SIG-M5 (cell line): ENCODE data around the gene ADPRS.
A peak's percentile ranks its signal among the peaks of the same experiment; 100 is the strongest.

ENCODE experiments used
- DNase-seq: peaks from one replicate; lab custom pipeline; 2025; lab: John Stamatoyannopoulos, UW

ADPRS gene

GRCh38 chr1:36108314-36108713, 19.6 kb downstream of the ADPRS start:
- no peak for DNase-seq

- no peak for DNase-seq
Observed at GRCh38 chr1:36109041-36109679, 20.5 kb downstream of the ADPRS start.

GRCh38 chr1:36111151-36111550, 22.5 kb downstream of the ADPRS start:
- no peak for DNase-seq

GRCh38 chr1:36112823-36113222, 24.1 kb downstream of the ADPRS start:
- DNase-seq, result no peak

DNA sequence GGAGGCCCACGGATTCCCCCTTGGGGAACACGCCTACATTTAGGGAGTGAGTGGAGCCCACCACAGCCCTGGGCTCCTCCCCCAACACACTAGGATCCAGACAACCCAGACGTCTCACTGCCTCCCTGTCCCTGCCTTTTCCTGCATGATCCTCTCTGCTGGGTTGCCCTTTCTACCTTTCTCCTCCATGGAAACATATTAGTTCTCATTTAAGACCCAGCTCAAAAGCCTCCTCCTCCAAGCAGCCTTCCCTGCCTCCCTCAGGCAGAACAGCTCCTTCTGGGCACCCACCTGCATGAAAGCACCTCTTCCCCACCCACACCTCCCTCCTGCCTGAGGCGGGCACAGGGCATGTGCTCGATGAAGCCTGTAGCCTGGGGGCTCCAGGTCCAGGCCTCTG, 25.7 kb downstream of the ADPRS start:
- no peak for DNase-seq

DNA sequence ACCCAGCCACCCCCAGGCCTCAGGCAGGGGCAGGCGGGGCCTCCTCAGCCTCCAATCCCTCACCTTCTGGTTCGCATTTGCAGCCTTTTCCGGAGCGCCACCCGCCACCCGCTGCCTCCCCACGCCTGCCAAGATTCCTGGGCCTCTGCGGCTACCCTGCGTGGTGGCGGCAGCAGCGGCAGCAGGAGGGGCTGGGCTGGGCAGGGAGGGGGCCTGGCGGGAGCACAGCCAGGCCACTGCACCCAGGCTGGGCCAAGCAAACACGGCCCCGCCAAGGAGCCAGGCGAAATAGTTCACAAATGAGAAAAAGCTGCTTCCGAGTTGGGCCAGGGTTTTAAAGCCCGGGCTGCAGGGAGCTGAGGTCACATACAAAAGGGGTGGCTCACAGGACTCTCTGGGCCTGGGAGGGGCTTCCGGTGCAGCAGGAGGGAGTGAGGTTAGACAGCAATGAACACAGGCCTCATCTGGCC, 26.5 kb downstream of the ADPRS start:
- no peak for DNase-seq

GRCh38 chr1:36115931-36116330, 27.2 kb downstream of the ADPRS start:
- DNase-seq, result no peak

DNA sequence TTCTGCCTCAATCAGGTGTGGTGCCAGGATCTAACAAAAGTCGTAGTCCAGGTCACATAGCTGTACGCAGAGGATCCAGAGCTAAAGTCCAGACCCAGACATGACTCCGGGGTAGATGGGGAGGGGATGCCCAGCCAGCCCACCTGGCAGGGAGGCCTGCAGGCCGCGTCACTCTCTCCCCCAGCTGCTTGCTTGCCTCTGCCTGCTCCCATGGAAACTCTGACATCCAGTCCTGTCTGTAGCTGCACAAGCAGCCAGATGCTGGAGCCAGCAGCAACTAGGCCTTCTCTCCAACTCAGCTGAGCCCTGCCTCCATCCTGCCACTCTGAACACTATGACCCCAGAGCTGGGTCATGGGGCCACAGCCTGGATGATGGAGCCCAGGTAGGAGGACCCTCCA, 28.2 kb downstream of the ADPRS start:
- DNase-seq, result no peak

GRCh38 chr1:36118447-36119204, 29.9 kb downstream of the ADPRS start:
- no peak for DNase-seq

DNA sequence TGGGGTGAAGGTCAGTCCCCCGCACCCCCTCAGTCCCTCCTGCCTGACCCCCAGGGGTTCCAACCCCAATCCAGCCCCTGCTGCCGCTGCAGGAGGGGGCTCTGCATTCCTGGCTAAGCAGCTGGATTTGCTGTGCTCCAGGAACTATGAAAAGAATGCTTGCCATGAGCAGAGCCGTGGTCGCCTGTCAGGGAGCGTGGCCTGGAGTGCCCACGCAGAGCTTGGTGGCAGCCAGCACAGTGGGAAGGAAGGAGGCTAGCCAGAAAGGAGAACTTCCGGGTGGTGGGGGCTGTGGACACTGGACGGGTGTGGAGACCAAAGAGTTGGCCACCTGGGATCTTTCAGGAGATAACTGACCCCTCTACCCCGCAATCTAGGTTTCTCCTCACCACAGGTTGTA, 30.8 kb downstream of the ADPRS start:
- no peak for DNase-seq

GRCh38 chr1:36122062-36123030, 33.7 kb downstream of the ADPRS start:
- no peak for DNase-seq

GRCh38 chr1:36123356-36123755, 34.7 kb downstream of the ADPRS start:
- DNase-seq, result peak; percentile 33

- DNase-seq, result no peak
Observed at GRCh38 chr1:36124404-36125128, 35.9 kb downstream of the ADPRS start.

DNA sequence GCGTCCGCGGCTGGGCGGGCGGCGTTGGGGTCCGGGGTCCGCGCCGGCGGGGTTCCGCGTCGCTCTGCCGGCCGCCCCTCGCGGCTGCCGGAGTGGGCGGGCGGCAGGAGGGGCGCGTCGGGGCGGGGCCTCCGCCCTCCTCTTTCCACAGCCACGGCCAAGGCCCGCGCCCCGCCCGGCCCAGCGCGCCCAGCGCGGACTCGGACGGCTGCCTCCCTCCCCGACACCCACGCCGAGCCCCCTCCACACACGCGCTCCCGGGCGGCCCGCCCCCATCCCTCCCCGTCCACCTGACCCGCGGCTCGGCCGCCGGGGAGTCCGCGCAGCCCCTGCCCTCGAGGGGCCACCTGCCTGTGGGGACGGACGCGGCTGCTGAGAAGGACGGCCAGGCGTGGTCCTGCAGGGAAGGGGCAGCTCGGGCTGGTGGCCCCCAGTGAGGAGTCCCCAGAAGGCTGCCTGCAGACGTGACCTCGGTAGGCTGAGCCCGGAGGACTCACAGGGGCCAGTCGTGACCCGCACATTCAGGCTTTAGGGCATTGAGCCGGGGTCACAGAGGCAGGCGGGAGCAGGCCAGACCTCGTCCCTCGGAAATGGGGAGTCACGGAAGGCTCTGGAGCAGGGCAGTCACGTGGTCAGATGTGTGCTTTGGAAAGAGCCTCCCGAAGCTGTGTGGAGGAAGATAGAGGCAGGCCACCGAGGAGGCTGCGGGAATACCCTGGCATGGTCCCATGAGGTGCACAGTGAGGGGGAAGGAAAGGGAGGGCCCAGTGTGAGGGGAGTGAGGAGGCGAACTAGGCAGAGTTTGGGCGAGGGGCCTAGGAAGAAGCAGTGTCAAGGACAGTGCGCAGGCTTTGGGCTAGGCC, 36.7 kb downstream of the ADPRS start, which contains the start of gene COL8A2:
Gene COL8A2 (minus strand): TSS at position 94 of the 863 bp plus-strand sequence. CDS start 24,980 bp downstream, outside the sequence.
- DNase-seq, result no peak

DNA sequence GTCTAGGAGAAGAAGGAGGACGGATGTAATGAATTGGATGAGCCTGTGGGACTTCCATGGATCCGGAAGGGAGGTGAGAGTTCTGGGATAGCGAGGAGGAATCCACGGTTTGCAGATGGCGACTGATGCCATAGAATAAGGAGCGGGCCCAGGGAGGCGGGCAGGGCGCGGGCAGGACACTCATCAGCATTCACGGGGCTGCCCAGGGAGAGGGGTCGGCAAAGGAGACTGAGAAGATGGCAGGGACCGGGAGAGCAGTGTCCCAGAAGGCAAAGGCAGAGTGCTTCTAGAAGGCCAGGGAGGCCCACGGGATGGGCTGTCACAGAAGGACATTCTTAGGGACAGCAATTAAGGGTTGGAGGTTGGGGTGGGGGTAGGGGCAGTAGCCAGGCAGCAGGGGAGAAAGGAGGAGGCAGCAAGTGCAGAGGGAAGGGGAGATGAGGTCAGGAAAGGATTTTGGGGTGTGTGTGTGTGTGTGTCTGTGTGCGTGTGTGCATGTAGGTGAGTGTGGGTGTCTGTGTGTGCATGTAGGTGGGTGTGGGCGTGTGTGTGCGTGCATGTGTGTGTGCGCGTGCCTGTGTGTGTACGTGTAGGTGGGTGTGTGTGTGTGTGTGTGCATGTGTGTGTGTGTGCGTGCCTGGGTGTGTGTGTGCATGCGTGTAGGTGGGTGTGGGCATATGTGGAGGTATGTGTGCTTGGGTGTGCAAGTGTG, 37.5 kb downstream of the ADPRS start:
- no peak for DNase-seq

DNA sequence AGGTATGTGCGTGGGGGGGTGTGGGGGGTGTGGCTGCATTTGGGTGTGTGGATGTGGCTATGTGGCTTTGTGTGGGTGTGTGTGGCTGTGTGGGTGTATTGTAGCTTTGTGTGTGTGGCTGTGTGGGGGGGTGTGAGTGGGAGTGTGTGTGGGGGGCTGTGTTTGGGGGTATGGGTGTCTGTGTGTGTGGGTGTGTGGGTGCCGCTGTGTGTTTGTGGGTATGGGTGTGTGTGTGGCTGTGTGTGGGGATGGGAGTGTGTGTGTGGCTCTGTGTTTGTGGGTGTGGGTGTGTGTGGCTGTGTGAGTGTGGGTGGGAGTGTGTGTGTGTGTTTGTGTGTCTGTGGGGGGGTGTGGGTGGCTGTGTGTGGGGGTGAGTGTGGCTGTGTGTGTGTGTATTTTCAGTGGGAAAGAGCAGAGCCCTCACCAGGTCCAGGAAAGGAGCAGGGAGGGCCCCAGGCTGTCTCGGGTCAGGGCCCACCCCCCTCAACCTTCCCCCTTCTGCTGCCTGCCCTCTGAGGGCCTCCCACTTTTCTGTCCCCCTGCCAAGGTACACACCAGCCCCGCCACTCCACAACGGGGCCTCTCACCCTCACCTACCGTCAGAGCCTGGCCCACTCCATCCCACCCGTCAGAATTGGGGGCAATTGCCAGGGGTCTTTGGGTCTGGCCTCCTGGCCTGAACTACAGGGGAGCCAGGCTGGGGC, 38.3 kb downstream of the ADPRS start:
- DNase-seq, result no peak

GRCh38 chr1:36128126-36128904, 39.6 kb downstream of the ADPRS start:
- DNase-seq, result no peak

DNA sequence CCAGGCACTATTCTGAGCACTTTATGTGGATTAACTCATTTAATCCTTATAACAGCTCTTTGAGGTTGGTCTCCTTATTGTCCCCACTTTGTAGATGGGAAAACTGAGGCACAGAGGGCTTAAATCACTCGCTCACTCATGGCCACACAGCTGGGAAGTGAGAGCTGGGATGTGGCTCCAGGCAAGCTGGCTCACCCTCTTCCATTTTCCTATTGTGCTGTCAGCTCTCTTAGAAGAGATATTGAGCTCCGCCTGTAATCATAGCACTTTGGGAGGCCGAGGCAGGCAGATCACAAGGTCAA, 40.2 kb downstream of the ADPRS start:
- no peak for DNase-seq

GRCh38 chr1:36132029-36132428, 43.3 kb downstream of the ADPRS start:
- DNase-seq, result no peak
